ENCODE results near the gene ZNF274. TPM values are rescaled to one million over a fixed set of nuclear protein-coding genes. Genes with fewer than 3 reads are reported as not detected.

The ZNF274 gene
- total RNA-seq (ENCODE audit: low replicate concordance): 10.6 and 23.0 TPM in 2 replicates

DNA sequence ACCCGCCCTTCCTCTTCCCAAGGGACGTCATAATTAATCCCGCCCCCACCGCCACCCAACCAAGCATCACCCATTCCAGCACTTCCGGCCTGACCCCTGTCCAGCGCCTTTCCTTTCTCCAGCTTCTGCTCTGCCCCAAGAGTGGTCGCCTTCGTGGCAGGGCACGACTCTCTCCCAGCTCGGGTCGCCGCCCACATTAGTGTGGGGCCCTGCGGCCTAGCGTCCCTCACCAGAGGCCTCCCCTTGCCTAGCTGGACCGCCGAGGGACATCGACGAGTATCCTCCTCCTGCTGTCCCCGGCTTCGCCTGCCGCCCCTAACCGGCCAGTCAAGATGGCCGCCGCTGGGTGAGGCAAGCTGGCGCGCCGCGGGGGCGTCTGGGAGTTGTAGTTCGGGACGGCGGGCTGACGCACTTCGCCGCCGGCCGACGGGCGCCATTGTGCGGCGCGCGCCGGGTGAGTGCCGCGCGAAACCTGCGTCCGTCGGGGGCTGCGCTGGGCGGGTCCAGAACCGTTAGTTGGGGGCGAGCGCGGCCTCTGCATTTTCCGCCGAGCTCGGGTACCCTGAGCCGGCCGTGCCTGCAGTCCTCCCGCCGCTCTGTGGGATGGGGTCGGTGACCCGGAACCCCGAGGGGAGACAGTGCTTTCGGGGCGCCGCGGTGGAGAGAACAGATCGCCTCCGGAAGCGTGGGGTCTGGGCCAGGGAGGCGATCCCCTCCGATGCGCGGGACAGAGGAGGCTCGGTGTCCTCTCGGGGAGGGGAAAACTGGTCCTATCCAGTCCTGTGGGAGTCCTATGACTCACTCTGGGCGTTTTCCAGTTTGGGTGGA lies at the start of gene ZNF274:
Gene ZNF274, plus strand, starts transcription at position 73 of the 828 bp plus-strand sequence. CDS start 905 bp downstream, outside the sequence.

DNA sequence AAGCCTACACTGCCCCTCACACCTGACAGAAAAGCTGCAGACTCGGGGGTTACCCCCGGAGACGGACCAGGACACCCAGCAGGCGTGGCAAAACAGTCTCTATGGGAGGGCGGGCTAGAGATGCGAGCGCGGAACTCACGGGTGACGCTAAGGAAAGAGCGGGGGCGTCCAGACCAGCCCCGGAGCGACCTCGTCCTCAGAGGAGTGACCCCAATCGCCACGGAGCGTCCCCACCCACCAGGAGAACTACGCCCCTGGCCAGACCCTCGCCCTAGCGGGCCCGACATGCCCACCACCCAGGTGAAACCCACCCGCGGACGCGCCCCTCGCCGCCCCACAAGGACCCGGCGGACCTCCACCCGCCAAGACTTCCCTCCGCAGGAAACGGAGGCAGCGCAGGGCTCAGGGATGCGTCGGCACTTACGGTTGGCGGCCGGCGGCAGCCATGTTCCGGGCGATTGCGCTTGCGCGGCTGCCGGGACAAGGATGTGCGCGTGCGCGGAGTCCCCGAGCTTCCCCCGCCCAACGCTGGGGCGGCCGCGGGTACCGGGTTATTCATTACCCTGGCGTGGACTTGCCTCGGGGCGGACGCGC lies 32.4 kb upstream of the ZNF274 start, which contains the start of gene ZNF329:
Gene ZNF329, minus strand, starts transcription at position 462 of the 594 bp plus-strand sequence. CDS start 21,286 bp downstream, outside the sequence.

DNA sequence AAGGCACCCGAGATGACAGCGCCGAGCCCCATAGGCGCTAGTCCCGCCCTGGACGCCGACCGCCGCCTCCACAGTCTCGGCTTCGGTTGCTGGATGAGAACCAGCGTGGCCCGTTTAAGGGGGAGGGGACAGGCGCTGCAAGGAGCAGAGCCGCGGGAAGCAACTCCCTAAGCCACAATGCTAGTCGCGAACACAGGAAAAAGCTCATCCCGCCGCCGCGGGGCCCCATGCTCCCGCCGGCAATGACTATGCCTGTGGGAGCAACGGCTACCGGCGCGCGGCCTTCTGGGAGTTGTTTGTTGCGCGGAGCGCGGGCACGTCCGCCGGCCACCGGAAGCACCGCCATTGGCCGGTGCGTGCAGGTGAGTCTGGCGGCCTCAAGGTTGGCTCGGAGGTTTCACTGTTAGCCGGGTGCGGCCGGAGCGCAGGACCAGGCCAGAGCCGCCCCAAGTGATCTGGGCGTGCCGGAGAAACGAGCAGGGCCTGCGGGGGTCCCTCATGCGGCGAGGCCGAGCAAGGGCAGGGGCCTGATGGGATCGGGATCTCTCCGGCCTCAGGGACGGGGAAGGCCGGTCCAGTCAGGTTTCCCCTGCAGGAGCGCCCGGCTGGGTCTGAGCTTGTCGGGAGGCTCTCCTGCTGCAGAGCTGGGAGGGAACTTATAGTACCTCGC lies 45.9 kb downstream of the ZNF274 start, which contains the start of gene ZNF544:
Gene ZNF544, plus strand, starts transcription at position 330 of the 670 bp plus-strand sequence. CDS start 15,110 bp downstream, outside the sequence.

Other genes starting within 250 kb of the ZNF274 start
- 5.1 and 12.8 TPM in 2 replicates for gene ZNF418, start 247.7 kb upstream of the ZNF274 start, total RNA-seq (ENCODE audit: low replicate concordance)
- 4.3 and 6.0 TPM in 2 replicates for gene ZNF256, start 235.4 kb upstream of the ZNF274 start, total RNA-seq (ENCODE audit: low replicate concordance)
- gene C19orf18, start 208.5 kb upstream of the ZNF274 start, total RNA-seq (ENCODE audit: low replicate concordance): 0.23 TPM in 2 replicates
- gene ZNF606, start 180.2 kb upstream of the ZNF274 start, total RNA-seq (ENCODE audit: low replicate concordance): 7.4 and 12.3 TPM in 2 replicates
- gene ZSCAN1, start 149.0 kb upstream of the ZNF274 start, total RNA-seq (ENCODE audit: low replicate concordance): 0.23 TPM in 1 of 2 replicates, not detected in the other
- 3.6 and 3.9 TPM in 2 replicates for gene ZNF135, start 123.8 kb upstream of the ZNF274 start, total RNA-seq (ENCODE audit: low replicate concordance)
- gene ZSCAN18, start 84.8 kb upstream of the ZNF274 start, total RNA-seq (ENCODE audit: low replicate concordance): 12.3 and 26.2 TPM in 2 replicates
- gene ZNF329, start 32.3 kb upstream of the ZNF274 start, total RNA-seq (ENCODE audit: low replicate concordance): 9.7 and 12.7 TPM in 2 replicates
- gene ZNF544, start 45.9 kb downstream of the ZNF274 start, total RNA-seq (ENCODE audit: low replicate concordance): 13.8 and 29.7 TPM in 2 replicates
- 1.6 and 2.6 TPM in 2 replicates for gene ZNF8, start 95.9 kb downstream of the ZNF274 start, total RNA-seq (ENCODE audit: low replicate concordance)
- gene ERVK3-1, start 122.3 kb downstream of the ZNF274 start, total RNA-seq (ENCODE audit: low replicate concordance): 25.6 and 28.2 TPM in 2 replicates
- 2.0 and 2.3 TPM in 2 replicates for gene ZSCAN22, start 143.9 kb downstream of the ZNF274 start, total RNA-seq (ENCODE audit: low replicate concordance)
- 16.8 and 28.1 TPM in 2 replicates for gene A1BG, start 170.4 kb downstream of the ZNF274 start, total RNA-seq (ENCODE audit: low replicate concordance)
- gene ZNF497, start 179.7 kb downstream of the ZNF274 start, total RNA-seq (ENCODE audit: low replicate concordance): 0.68 and 1.4 TPM in 2 replicates
- gene ZNF837, start 198.0 kb downstream of the ZNF274 start, total RNA-seq (ENCODE audit: low replicate concordance): 0.35 and 2.0 TPM in 2 replicates
- gene RPS5, start 204.2 kb downstream of the ZNF274 start, total RNA-seq (ENCODE audit: low replicate concordance): 3,343 and 4,752 TPM in 2 replicates
- gene RNF225, start 212.6 kb downstream of the ZNF274 start, total RNA-seq (ENCODE audit: low replicate concordance): 0.15 TPM in 1 of 2 replicates, not detected in the other
- gene ZNF584, start 225.6 kb downstream of the ZNF274 start, total RNA-seq (ENCODE audit: low replicate concordance): 8.5 and 19.1 TPM in 2 replicates